ENCODE results near the gene UBALD2. TPM values are rescaled to one million over a fixed set of nuclear protein-coding genes. Genes with fewer than 3 reads are reported as not detected.
A peak's percentile ranks its signal among the peaks of the same experiment; 100 is the strongest.
"Not testable (repeated sequence)": the region's sequence is repeated elsewhere in the genome, so short reads cannot be mapped to it uniquely, and the experiment has no call there.

Gene UBALD2
- total RNA-seq, 1 donor from 2014 or later: 8.2 TPM

- DNase-seq (ENCODE audit: low spot score): no peak
Observed at GRCh38 chr17:76277300-76278267, 12.4 kb downstream of the UBALD2 start.

GRCh38 chr17:76278268-76278908 is 13.2 kb downstream of the UBALD2 start:
- no peak for DNase-seq (ENCODE audit: low spot score)

- peak; percentile 83 for DNase-seq (ENCODE audit: low spot score)
Observed at GRCh38 chr17:76278952-76279741, 14.0 kb downstream of the UBALD2 start.

GRCh38 chr17:76279742-76280287 is 14.7 kb downstream of the UBALD2 start:
- no peak for DNase-seq (ENCODE audit: low spot score)

- DNase-seq (ENCODE audit: low spot score): no peak
Observed at GRCh38 chr17:76280650-76281049, 15.5 kb downstream of the UBALD2 start.

- no peak for DNase-seq (ENCODE audit: low spot score)
Observed at GRCh38 chr17:76281573-76282371, 16.6 kb downstream of the UBALD2 start.

GRCh38 chr17:76292567-76292966 is 27.4 kb downstream of the UBALD2 start:
- DNase-seq (ENCODE audit: low spot score): no peak

- no peak for DNase-seq (ENCODE audit: low spot score)
Observed at GRCh38 chr17:76293106-76293505, 28.0 kb downstream of the UBALD2 start.

- DNase-seq (ENCODE audit: low spot score): peak; percentile 71
Observed at GRCh38 chr17:76296186-76296585, 31.0 kb downstream of the UBALD2 start.

GRCh38 chr17:76296889-76297288 is 31.7 kb downstream of the UBALD2 start:
- DNase-seq (ENCODE audit: low spot score): no peak

GRCh38 chr17:76297436-76297835 is 32.3 kb downstream of the UBALD2 start:
- no peak for DNase-seq (ENCODE audit: low spot score)

- no peak for DNase-seq (ENCODE audit: low spot score)
Observed at GRCh38 chr17:76304226-76305134, 39.3 kb downstream of the UBALD2 start.

- not testable (repeated sequence) for DNase-seq (ENCODE audit: low spot score)
Observed at GRCh38 chr17:76305135-76305454, 39.9 kb downstream of the UBALD2 start.

GRCh38 chr17:76307299-76307965 is 42.3 kb downstream of the UBALD2 start:
- DNase-seq (ENCODE audit: low spot score): no peak

GRCh38 chr17:76307966-76308338 is 42.8 kb downstream of the UBALD2 start, which contains the start of gene QRICH2:
Gene QRICH2 (minus strand): TSS chr17:76308276. CDS start chr17:76307998, 278 bp downstream.
- no peak for DNase-seq (ENCODE audit: low spot score)

GRCh38 chr17:76309461-76309860 is 44.3 kb downstream of the UBALD2 start:
- no peak for DNase-seq (ENCODE audit: low spot score)

GRCh38 chr17:76312735-76313134 is 47.6 kb downstream of the UBALD2 start:
- DNase-seq (ENCODE audit: low spot score): no peak

- DNase-seq (ENCODE audit: low spot score): peak; percentile 26
Observed at GRCh38 chr17:76314392-76315227, 49.5 kb downstream of the UBALD2 start.

Data from umbilical cord (tissue), 2 donors.